Mesothelial cell of epicardium (in vitro differentiated cells): ENCODE measurements around the gene LRRC10. TPM values are rescaled to one million over a fixed set of nuclear protein-coding genes. Genes with fewer than 3 reads are reported as not detected.

Source experiments
- DNase-seq, 2 experiments: peaks; one replicate each; pipeline ENCODE4 v3.0.0; 2021; ENCODE audit warnings: low spot score in 2 of 2; ENCODE audit not compliant: unreplicated experiment in 2 of 2
- H3K27ac Mint-ChIP-seq: 2 replicates; pipeline ENCODE4 v1.8.0; 2021; ENCODE audit warnings: mixed read lengths
- H3K27me3 Mint-ChIP-seq: 2 replicates; pipeline ENCODE4 v1.8.0; 2021; ENCODE audit warnings: low read depth, mixed read lengths
- H3K36me3 Mint-ChIP-seq: 2 replicates; pipeline ENCODE4 v1.8.0; 2021; ENCODE audit warnings: mixed read lengths
- H3K4me1 Mint-ChIP-seq: 2 replicates; pipeline ENCODE4 v1.8.0; 2021; ENCODE audit warnings: mixed read lengths
- H3K4me3 Mint-ChIP-seq: 2 replicates; pipeline ENCODE4 v1.8.0; 2021; ENCODE audit warnings: mild to moderate bottlenecking, moderate library complexity, mixed read lengths
- H3K9me3 Mint-ChIP-seq: 2 replicates; pipeline ENCODE4 v1.8.0; 2021; ENCODE audit warnings: mixed read lengths
- microRNA-seq: library from miRNA; unstranded; fragments of <30 nt; microRNA quantifications from one replicate; pipeline ENCODE4 v1.2.0, GENCODE V29; 2021; ENCODE audit warnings: inconsistent platforms, mixed read lengths
- total RNA-seq: library from RNA; stranded (reverse); gene quantifications from 3 replicates; pipeline ENCODE4 v1.2.1, GENCODE V29; 2021
- TF ChIP-seq, protein P1 (sequence below): fragments of 200-600 bp; sonication (generic); IDR thresholded peaks from one replicate; pipeline ENCODE4 v1.5.0; 2021; ENCODE audit warnings: antibody characterized with exemption; ENCODE audit not compliant: unreplicated experiment

The LRRC10 gene
- total RNA-seq, 1 donor from 2014 or later, result not detected

DNA sequence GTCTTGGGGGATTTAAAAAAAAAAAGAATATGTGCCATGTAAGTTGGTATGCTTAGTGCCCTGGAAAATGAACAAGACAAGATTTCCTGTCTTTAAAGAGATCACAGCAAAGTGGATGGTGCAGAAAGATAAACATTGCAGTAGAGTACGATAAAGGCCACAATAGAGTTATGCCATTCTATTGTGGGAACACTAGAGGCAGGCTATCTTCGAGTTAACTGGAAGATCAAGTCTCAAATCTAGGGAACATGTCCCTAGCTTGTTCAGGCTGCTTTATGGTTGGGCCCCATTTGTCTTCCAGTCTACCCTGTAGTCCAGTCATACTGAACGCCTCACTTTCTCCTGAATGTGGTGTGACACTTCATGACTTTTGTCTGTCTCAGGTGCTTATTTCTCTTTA is 44.1 kb downstream of the LRRC10 start:
- H3K4me3 Mint-ChIP-seq, result no peak overlapping the region
- TF ChIP-seq, protein P1, sequence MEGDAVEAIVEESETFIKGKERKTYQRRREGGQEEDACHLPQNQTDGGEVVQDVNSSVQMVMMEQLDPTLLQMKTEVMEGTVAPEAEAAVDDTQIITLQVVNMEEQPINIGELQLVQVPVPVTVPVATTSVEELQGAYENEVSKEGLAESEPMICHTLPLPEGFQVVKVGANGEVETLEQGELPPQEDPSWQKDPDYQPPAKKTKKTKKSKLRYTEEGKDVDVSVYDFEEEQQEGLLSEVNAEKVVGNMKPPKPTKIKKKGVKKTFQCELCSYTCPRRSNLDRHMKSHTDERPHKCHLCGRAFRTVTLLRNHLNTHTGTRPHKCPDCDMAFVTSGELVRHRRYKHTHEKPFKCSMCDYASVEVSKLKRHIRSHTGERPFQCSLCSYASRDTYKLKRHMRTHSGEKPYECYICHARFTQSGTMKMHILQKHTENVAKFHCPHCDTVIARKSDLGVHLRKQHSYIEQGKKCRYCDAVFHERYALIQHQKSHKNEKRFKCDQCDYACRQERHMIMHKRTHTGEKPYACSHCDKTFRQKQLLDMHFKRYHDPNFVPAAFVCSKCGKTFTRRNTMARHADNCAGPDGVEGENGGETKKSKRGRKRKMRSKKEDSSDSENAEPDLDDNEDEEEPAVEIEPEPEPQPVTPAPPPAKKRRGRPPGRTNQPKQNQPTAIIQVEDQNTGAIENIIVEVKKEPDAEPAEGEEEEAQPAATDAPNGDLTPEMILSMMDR, result no peak
- no peak for DNase-seq
- no peaks in the 10 kb centered on the region for H3K27me3 Mint-ChIP-seq
- H3K36me3 Mint-ChIP-seq, result peaks cover 10% of the 10 kb centered on the region
- H3K4me1 Mint-ChIP-seq, result no peaks in the 10 kb centered on the region
- no peak overlapping the region for H3K27ac Mint-ChIP-seq
- H3K9me3 Mint-ChIP-seq, result no peaks in the 10 kb centered on the region

DNA sequence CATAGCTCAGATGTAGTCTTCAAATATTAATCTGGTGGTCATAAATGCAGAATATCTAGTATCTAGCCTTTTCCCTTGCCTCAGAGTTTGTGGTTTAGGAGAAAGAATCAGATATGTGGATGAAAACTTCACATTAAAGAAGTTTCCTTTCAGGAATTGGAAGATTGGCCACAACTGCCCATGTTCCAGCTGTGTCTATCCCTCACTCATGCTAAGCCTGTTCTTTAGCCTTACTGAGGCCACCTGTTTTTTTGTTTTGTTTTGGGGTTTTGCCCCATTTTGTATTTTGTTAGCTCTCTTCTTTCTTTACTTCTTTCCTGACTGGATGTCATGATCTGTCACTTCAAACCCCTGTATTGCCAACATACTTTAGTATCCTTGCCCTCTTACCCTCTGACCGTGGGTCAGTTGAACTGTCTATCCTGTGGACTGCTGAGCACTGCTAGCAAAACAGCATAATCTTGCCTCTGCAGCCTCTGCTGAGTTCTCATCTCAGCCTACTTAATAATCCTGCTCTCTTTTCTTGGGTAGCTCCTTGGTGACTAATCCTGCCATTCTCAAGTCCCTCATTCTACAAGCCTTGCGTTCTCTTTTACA is 47.4 kb downstream of the LRRC10 start:
- Mint-ChIP-seq H3K4me1 (no peaks in the 10 kb centered on the region), H3K4me3 (no peak overlapping the region), H3K27me3 (no peaks in the 10 kb centered on the region), H3K27ac (no peak overlapping the region), H3K9me3 (no peaks in the 10 kb centered on the region), H3K36me3 (peaks cover 5% of the 10 kb centered on the region)
- TF ChIP-seq, protein P1, result no peak
- DNase-seq, result no peak

Small RNA genes within 50 kb of the gene (microRNA-seq; reads per million reads assigned to microRNA genes)
- gene MIR3913-1, result not detected
- gene MIR3913-2, result not detected

Other genes with a start within 250 kb of the LRRC10 start
- 46.1 to 49.2 TPM (median 47.8 TPM) in 3 replicates for gene FRS2, start 140.5 kb downstream of the LRRC10 start, total RNA-seq
- 215 to 223 TPM (median 220 TPM) in 3 replicates for gene CCT2, start 25.4 kb downstream of the LRRC10 start, total RNA-seq
- gene BEST3, start 88.4 kb upstream of the LRRC10 start, total RNA-seq, result 0.11 to 0.52 TPM (median 0.24 TPM) in 3 replicates
- gene RAB3IP, start 128.0 kb upstream of the LRRC10 start, total RNA-seq, result 28.0 to 34.2 TPM (median 28.5 TPM) in 3 replicates
- gene MYRFL, start 214.3 kb upstream of the LRRC10 start, total RNA-seq, result 0.16 to 0.18 TPM (median 0.18 TPM) in 3 replicates